GM12878 (cell line): Measurements from ENCODE around the gene AFAP1. TPM values are rescaled to one million over a fixed set of nuclear protein-coding genes. Genes with fewer than 3 reads are reported as not detected.

Experiments
- ATAC-seq: fragments of 200-7000 bp; cut with Tn5 transposase; 3 replicates; pipeline ENCODE4 v1.9.1; 2020; ENCODE audit warnings: mild to moderate bottlenecking, moderate library complexity
- BruUV-seq: library from RNA; stranded (reverse); fragments of 400-500 nt; replicated peaks from 2 replicates; lab custom pipeline; 2021; lab: Mats Ljungman, UMichigan
- CTCF ChIA-PET: fragments of 300-600 bp; sonication (Branson Sonifier 250); formaldehyde crosslinking; extraction: SDS; loops from one replicate; lab custom pipeline; 2021; ENCODE audit warnings: inconsistent platforms; lab: Yijun Ruan, JAX
- POLR2A ChIA-PET: fragments of 350-600 bp; formaldehyde crosslinking; extraction: SDS; loops from one replicate; lab custom pipeline; 2021; ENCODE audit warnings: inconsistent platforms; lab: Charles Lee
- RAD21 ChIA-PET: fragments of 300-600 bp; sonication (Branson Sonifier 250); formaldehyde crosslinking; loops from one replicate; lab custom pipeline; 2023; ENCODE audit warnings: antibody characterized with exemption; ENCODE audit not compliant: unreplicated experiment; lab: Charles Lee
- SMC1A ChIA-PET: fragments of 300-600 bp; sonication (Branson Sonifier 250); formaldehyde crosslinking; loops from one replicate; lab custom pipeline; 2023; ENCODE audit not compliant: unreplicated experiment, uncharacterized antibody; lab: Charles Lee
- DNase-seq: peaks from one replicate; pipeline ENCODE4 v3.0.0-alpha.2; 2011; ENCODE audit warnings: low read depth, low spot score
- FAIRE-seq: peaks from 3 replicates; lab custom pipeline; 2011; peaks lifted over from hg19 to GRCh38; lab: Jason Lieb, UNC
- H2AFZ ChIP-seq: 2 replicates; pipeline ENCODE4 v1.6.0; 2011; ENCODE audit warnings: low read depth, low read length, control low read depth; ENCODE audit not compliant: control insufficient read depth
- H3K27ac ChIP-seq: 2 replicates; pipeline ENCODE4 v1.5.1; 2011; ENCODE audit warnings: control low read depth; ENCODE audit not compliant: control insufficient read depth, insufficient read depth
- H3K27me3 ChIP-seq, 2 experiments: replicated peaks in 1 of 2; 2 replicates each; pipeline versions ENCODE4 v1.6.0 to v1.6.1; 2011; ENCODE audit warnings: low read length in 1 of 2; ENCODE audit not compliant: control insufficient read depth in 2 of 2, insufficient read depth in 2 of 2
- H3K36me3 ChIP-seq, 2 experiments: 2 replicates each; pipeline ENCODE4 v1.5.1; 2011; ENCODE audit warnings: low read length in 1 of 2; ENCODE audit not compliant: control insufficient read depth in 2 of 2, insufficient read depth in 2 of 2
- H3K4me1 ChIP-seq: 2 replicates; pipeline ENCODE4 v1.6.1; 2011; ENCODE audit warnings: mild to moderate bottlenecking, low read length, moderate library complexity, mixed read lengths; ENCODE audit not compliant: control insufficient read depth, insufficient read depth
- H3K4me2 ChIP-seq: 2 replicates; pipeline ENCODE4 v1.6.0; 2011; ENCODE audit warnings: control low read depth; ENCODE audit not compliant: control insufficient read depth, insufficient read depth
- H3K4me3 ChIP-seq: fragments of 200-600 bp; sonication (generic); 2 replicates; pipeline ENCODE4 v1.5.1; 2016
- H3K79me2 ChIP-seq: 2 replicates; pipeline ENCODE4 v1.6.0; 2011; ENCODE audit warnings: low read length; ENCODE audit not compliant: control insufficient read depth, insufficient read depth
- H3K9ac ChIP-seq: 2 replicates; pipeline ENCODE4 v1.8.0; 2011; ENCODE audit warnings: low read length, control low read depth, mixed read lengths; ENCODE audit not compliant: control insufficient read depth, insufficient read depth
- H3K9me3 ChIP-seq: replicated peaks from 3 replicates; pipeline ENCODE4 v1.5.1; 2011; ENCODE audit warnings: mild to moderate bottlenecking, low read length; ENCODE audit not compliant: control insufficient read depth, insufficient read depth
- H4K20me1 ChIP-seq: 2 replicates; pipeline ENCODE4 v1.6.0; 2011; ENCODE audit not compliant: control insufficient read depth, insufficient read depth
- ASH2L ChIP-seq: fragments of 300-600, 200-600 bp; sonication (generic); IDR thresholded peaks from 2 replicates; pipeline ENCODE4 v1.6.1; 2017; ENCODE audit warnings: low read depth, mild to moderate bottlenecking, borderline replicate concordance
- CHD4 ChIP-seq: fragments of 200-600 bp; sonication (generic); IDR thresholded peaks from 2 replicates; pipeline ENCODE4 v1.6.1; 2016; ENCODE audit warnings: mild to moderate bottlenecking
- CREM ChIP-seq: IDR thresholded peaks from 2 replicates; pipeline ENCODE4 v1.6.1; 2014; ENCODE audit warnings: antibody characterized with exemption, low read depth
- DPF2 ChIP-seq: fragments of 450-650 bp; IDR thresholded peaks from 2 replicates; pipeline ENCODE4 v1.6.1; 2017; ENCODE audit warnings: mild to moderate bottlenecking
- KLF5 ChIP-seq: fragments of 450-650 bp; IDR thresholded peaks from 2 replicates; pipeline ENCODE4 v1.6.1; 2014; ENCODE audit warnings: mild to moderate bottlenecking; ENCODE audit not compliant: partially characterized antibody
- MEF2A ChIP-seq: IDR thresholded peaks from 2 replicates; pipeline ENCODE4 v1.6.1; 2011; ENCODE audit warnings: low read depth, mild to moderate bottlenecking, low read length, moderate library complexity; ENCODE audit not compliant: insufficient read depth
- MYB ChIP-seq: fragments of 150-350 bp; IDR thresholded peaks from 2 replicates; pipeline ENCODE4 v1.6.1; 2014; ENCODE audit warnings: mild to moderate bottlenecking, low read depth, low read length, borderline replicate concordance
- NRF1 ChIP-seq: conservative IDR thresholded peaks from 2 replicates; pipeline ENCODE4 v1.6.1; 2011; ENCODE audit warnings: mild to moderate bottlenecking, low read depth, low read length, improper control_type of control experiment
- PAX5 ChIP-seq: IDR thresholded peaks from 2 replicates; pipeline ENCODE4 v1.6.1; 2011; ENCODE audit warnings: low read depth, low read length, borderline replicate concordance
- RAD21 ChIP-seq: IDR thresholded peaks from 2 replicates; pipeline ENCODE4 v1.6.1; 2011; ENCODE audit warnings: mild to moderate bottlenecking, low read depth, low read length, moderate library complexity; ENCODE audit not compliant: insufficient read depth
- SIN3A ChIP-seq: IDR thresholded peaks from 2 replicates; pipeline ENCODE4 v1.6.1; 2012; ENCODE audit warnings: low read depth, low read length, improper control_type of control experiment
- SMC3 ChIP-seq: IDR thresholded peaks from 2 replicates; pipeline ENCODE4 v1.6.1; 2011; ENCODE audit warnings: low read length, improper control_type of control experiment, borderline replicate concordance
- TBL1XR1 ChIP-seq: IDR thresholded peaks from 2 replicates; pipeline ENCODE4 v1.6.1; 2012; ENCODE audit warnings: low read depth, low read length, improper control_type of control experiment
- TCF12 ChIP-seq: IDR thresholded peaks from 2 replicates; pipeline ENCODE4 v1.6.1; 2011; ENCODE audit warnings: low read depth, mild to moderate bottlenecking, low read length
- YY1 ChIP-seq: IDR thresholded peaks from 2 replicates; pipeline ENCODE4 v1.6.1; 2011; ENCODE audit warnings: low read depth, mild to moderate bottlenecking, low read length
- ZNF217 ChIP-seq: fragments of 450-650 bp; IDR thresholded peaks from 2 replicates; pipeline ENCODE4 v1.6.1; 2017; ENCODE audit warnings: antibody characterized with exemption, mild to moderate bottlenecking
- WGBS: methylation state at CpG from one replicate; pipeline ENCODE4 v1.1.6; 2016; ENCODE audit warnings: low lambda C conversion rate; ENCODE audit not compliant: insufficient replicate concordance, insufficient coverage; ENCODE audit errors: missing lambda C conversion rate; 5-methylcytosine and 5-hydroxymethylcytosine counted together
- in situ Hi-C: fragments of 300-500 bp; cut with MboI; formaldehyde crosslinking; loops from 9 replicates; pipeline ENCODE4 v1.14.3; 2018; ENCODE audit warnings: mixed read lengths
- intact Hi-C: fragments of 100-400 bp; cut with micrococcal nuclease; formaldehyde crosslinking; loops from one replicate; pipeline ENCODE4 v1.14.2; 2022; ENCODE audit not compliant: unreplicated experiment
- polyA plus RNA-seq, 11 experiments: library from polyadenylated mRNA; depleted of rRNA in 4 of 11; unstranded in 6 of 11; stranded (reverse) in 5 of 11; fragments of >200 nt; fragmentation: Nextera tagmentation in 4 of 11; fragmentation: Illumina TruSeq in 1 of 11; extraction: Ambion mirVana in 4 of 11; extraction: Trizol in 1 of 11; gene quantifications; 1 replicate in 1 of 11; 2 replicates in 10 of 11; pipeline versions ENCODE4 v1.2.1 to v1.2.3, GENCODE V29; 2011 to 2016; ENCODE audit warnings: inconsistent platforms in 2 of 11, missing spikeins in 2 of 11, low read depth in 1 of 11
- total RNA-seq, 4 experiments: library from RNA; depleted of rRNA in 3 of 4; stranded (reverse); fragments of >200 nt in 3 of 4; fragmentation: Illumina TruSeq in 1 of 4; extraction: Trizol in 1 of 4; gene quantifications; 2 replicates each; pipeline versions ENCODE4 v1.2.1 to v1.2.3, GENCODE V29; 2013 to 2021
- TF ChIP-seq, protein P1 (sequence below): fragments of 450-650 bp; IDR thresholded peaks from 2 replicates; pipeline ENCODE4 v1.6.1; 2018; ENCODE audit warnings: borderline replicate concordance, mild to moderate bottlenecking; ENCODE audit not compliant: partially characterized antibody
- TF ChIP-seq, protein P2 (sequence below): fragments of 450-650 bp; IDR thresholded peaks from 2 replicates; pipeline ENCODE4 v1.6.1; 2016; ENCODE audit warnings: mild to moderate bottlenecking, moderate library complexity, borderline replicate concordance
- TF ChIP-seq, protein P3 (sequence below): IDR thresholded peaks from 2 replicates; pipeline ENCODE4 v1.6.1; 2012; ENCODE audit warnings: low read depth, low read length, improper control_type of control experiment

The AFAP1 gene
- total and polyA plus RNA-seq, 10 of the 15 experiments (the other 5 are each of a cell fraction or from before 2014, with no cell fraction given), result 0.02 to 0.23 (median 0.09) TPM; not detected in 1

DNA sequence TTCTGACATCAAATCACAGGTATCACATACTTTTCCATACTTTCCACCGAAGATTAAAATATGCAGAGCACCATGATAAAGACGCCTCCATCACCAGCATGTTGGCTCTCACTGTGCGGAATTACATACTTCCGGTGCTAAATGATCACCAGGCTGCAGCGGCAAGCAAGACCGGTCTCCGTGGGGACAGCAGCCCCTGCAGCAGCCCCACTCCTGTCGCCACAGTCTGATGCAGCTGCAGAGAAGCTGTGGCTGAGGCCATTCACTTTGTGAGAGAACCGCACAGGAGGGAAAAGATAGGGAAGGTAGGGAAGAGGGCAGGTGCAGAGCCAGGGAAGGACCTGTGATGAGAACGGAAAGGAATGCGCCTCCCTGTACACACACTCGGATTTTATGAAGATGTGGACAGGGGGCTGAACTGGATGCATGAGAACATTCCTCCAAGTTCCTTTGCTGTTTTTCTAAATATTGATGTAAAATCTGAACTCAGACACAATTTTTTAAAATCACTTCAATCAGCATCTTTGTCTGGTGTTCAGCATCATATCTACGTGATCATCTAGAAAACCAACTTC is 38.3 kb downstream of the AFAP1 start:
- in situ Hi-C loops (no loop called here), intact Hi-C loops (no loop called here)
- Histone ChIP-seq H3K79me2 (no peaks in the 10 kb centered on the region), H3K4me3 (no peak overlapping the region), H3K27me3 (no peaks in the 10 kb centered on the region; a peak in 1 of 4 replicates), H3K27ac (no peak overlapping the region), H2AFZ (no peak overlapping the region), H4K20me1 (no peaks in the 10 kb centered on the region), H3K4me2 (no peak overlapping the region), H3K9me3 (no peaks in the 10 kb centered on the region), H3K36me3 (no peaks in the 10 kb centered on the region), H3K9ac (no peak overlapping the region), H3K4me1 (no peaks in the 10 kb centered on the region)
- SMC1A ChIA-PET, result no interaction called here
- RAD21 ChIA-PET, result no interaction called here
- CTCF ChIA-PET, result no interaction called here
- BruUV-seq, result no TSS peak
- 47% methylated on average over 13 of the region's 13 CpGs for WGBS
- FAIRE-seq (no peak), DNase-seq (no peak), ATAC-seq (no peak)
- POLR2A ChIA-PET, result no interaction called here
- TF ChIP-seq TCF12 (no peak), DPF2 (no peak), MEF2A (no peak), RAD21 (no peak), SMC3 (no peak), TBL1XR1 (no peak), CREM (no peak), SIN3A (no peak), PAX5 (no peak), ASH2L (no peak), CHD4 (no peak), YY1 (no peak), KLF5 (no peak), NRF1 (no peak), ZNF217 (no peak), MYB (no peak)
- TF ChIP-seq, protein P1, sequence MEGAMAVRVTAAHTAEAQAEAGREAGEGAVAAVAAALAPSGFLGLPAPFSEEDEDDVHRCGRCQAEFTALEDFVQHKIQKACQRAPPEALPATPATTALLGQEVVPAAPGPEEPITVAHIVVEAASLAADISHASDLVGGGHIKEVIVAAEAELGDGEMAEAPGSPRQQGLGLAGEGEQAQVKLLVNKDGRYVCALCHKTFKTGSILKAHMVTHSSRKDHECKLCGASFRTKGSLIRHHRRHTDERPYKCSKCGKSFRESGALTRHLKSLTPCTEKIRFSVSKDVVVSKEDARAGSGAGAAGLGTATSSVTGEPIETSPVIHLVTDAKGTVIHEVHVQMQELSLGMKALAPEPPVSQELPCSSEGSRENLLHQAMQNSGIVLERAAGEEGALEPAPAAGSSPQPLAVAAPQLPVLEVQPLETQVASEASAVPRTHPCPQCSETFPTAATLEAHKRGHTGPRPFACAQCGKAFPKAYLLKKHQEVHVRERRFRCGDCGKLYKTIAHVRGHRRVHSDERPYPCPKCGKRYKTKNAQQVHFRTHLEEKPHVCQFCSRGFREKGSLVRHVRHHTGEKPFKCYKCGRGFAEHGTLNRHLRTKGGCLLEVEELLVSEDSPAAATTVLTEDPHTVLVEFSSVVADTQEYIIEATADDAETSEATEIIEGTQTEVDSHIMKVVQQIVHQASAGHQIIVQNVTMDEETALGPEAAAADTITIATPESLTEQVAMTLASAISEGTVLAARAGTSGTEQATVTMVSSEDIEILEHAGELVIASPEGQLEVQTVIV, result no peak
- TF ChIP-seq, protein P2, sequence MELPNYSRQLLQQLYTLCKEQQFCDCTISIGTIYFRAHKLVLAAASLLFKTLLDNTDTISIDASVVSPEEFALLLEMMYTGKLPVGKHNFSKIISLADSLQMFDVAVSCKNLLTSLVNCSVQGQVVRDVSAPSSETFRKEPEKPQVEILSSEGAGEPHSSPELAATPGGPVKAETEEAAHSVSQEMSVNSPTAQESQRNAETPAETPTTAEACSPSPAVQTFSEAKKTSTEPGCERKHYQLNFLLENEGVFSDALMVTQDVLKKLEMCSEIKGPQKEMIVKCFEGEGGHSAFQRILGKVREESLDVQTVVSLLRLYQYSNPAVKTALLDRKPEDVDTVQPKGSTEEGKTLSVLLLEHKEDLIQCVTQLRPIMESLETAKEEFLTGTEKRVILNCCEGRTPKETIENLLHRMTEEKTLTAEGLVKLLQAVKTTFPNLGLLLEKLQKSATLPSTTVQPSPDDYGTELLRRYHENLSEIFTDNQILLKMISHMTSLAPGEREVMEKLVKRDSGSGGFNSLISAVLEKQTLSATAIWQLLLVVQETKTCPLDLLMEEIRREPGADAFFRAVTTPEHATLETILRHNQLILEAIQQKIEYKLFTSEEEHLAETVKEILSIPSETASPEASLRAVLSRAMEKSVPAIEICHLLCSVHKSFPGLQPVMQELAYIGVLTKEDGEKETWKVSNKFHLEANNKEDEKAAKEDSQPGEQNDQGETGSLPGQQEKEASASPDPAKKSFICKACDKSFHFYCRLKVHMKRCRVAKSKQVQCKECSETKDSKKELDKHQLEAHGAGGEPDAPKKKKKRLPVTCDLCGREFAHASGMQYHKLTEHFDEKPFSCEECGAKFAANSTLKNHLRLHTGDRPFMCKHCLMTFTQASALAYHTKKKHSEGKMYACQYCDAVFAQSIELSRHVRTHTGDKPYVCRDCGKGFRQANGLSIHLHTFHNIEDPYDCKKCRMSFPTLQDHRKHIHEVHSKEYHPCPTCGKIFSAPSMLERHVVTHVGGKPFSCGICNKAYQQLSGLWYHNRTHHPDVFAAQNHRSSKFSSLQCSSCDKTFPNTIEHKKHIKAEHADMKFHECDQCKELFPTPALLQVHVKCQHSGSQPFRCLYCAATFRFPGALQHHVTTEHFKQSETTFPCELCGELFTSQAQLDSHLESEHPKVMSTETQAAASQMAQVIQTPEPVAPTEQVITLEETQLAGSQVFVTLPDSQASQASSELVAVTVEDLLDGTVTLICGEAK, result no peak
- TF ChIP-seq, protein P3, sequence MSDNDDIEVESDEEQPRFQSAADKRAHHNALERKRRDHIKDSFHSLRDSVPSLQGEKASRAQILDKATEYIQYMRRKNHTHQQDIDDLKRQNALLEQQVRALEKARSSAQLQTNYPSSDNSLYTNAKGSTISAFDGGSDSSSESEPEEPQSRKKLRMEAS, result no peak
